Tibial nerve (tissue), 4 donors: ENCODE data around the gene SECISBP2. TPM values are rescaled to one million over a fixed set of nuclear protein-coding genes. Genes with fewer than 3 reads are reported as not detected.

ENCODE experiments used
- DNase-seq, 2 donors: peaks; one replicate each; pipeline ENCODE4 v3.0.0-alpha.2; 2019; ENCODE audit warnings: low spot score in 2 of 2
- H3K27ac ChIP-seq, 4 donors: fragments of 200-600 bp; sonication (generic) in 3 of 4; one replicate each; pipeline ENCODE4 v1.5.1; 2017 to 2019; ENCODE audit warnings: mild to moderate bottlenecking in 1 of 4
- H3K27me3 ChIP-seq, 2 donors: fragments of 200-600 bp; sonication (generic) in 1 of 2; one replicate each; pipeline versions ENCODE4 v1.5.1 to v1.6.0; 2017 to 2019
- H3K36me3 ChIP-seq, 3 donors: fragments of 200-600 bp; sonication (generic); one replicate each; pipeline ENCODE4 v1.5.1; 2018 to 2019
- H3K4me1 ChIP-seq, 4 donors: fragments of 200-600 bp; sonication (generic) in 3 of 4; one replicate each; pipeline ENCODE4 v1.5.1; 2017 to 2019
- H3K4me3 ChIP-seq, 4 donors: fragments of 200-600 bp; sonication (generic) in 3 of 4; one replicate each; pipeline ENCODE4 v1.5.1; 2017 to 2019; ENCODE audit warnings: mild to moderate bottlenecking in 1 of 4, moderate library complexity in 1 of 4
- H3K9me3 ChIP-seq, 4 donors: fragments of 200-600 bp; sonication (generic) in 3 of 4; one replicate each; pipeline ENCODE4 v1.5.1; 2017 to 2019
- EP300 ChIP-seq, 2 donors: sonication (generic); formaldehyde crosslinking; IDR thresholded peaks; one replicate each; pipeline ENCODE4 v1.6.1; 2017; ENCODE audit warnings: antibody characterized with exemption in 2 of 2, mild to moderate bottlenecking in 1 of 2
- POLR2A ChIP-seq, 2 donors: fragments of 450-650 bp; IDR thresholded peaks; one replicate each; pipeline ENCODE4 v1.6.1; 2017; ENCODE audit warnings: antibody characterized with exemption in 2 of 2, mild to moderate bottlenecking in 2 of 2, moderate library complexity in 2 of 2
- WGBS, 2 donors: methylation state at CpG; one replicate each; pipeline ENCODE4 v1.1.5; 2018; 5-methylcytosine and 5-hydroxymethylcytosine counted together
- total RNA-seq, 4 donors: library from RNA; depleted of rRNA; stranded (reverse); fragments of >200 nt; gene quantifications; one replicate each; pipeline ENCODE4 v1.1.0, GENCODE V29; 2016
- TF ChIP-seq, protein P1 (sequence below), 5 experiments: fragments of 200-600 bp in 3 of 5; fragments of 450-650 bp in 2 of 5; sonication (generic) in 3 of 5; IDR thresholded peaks; one replicate each; pipeline ENCODE4 v1.5.1; 2016 to 2019; ENCODE audit warnings: antibody characterized with exemption in 5 of 5, mild to moderate bottlenecking in 3 of 5, moderate library complexity in 2 of 5

Gene SECISBP2
- total RNA-seq, 4 donors from 2014 or later: 57.7 to 77.1 (median 64.8) TPM

DNA sequence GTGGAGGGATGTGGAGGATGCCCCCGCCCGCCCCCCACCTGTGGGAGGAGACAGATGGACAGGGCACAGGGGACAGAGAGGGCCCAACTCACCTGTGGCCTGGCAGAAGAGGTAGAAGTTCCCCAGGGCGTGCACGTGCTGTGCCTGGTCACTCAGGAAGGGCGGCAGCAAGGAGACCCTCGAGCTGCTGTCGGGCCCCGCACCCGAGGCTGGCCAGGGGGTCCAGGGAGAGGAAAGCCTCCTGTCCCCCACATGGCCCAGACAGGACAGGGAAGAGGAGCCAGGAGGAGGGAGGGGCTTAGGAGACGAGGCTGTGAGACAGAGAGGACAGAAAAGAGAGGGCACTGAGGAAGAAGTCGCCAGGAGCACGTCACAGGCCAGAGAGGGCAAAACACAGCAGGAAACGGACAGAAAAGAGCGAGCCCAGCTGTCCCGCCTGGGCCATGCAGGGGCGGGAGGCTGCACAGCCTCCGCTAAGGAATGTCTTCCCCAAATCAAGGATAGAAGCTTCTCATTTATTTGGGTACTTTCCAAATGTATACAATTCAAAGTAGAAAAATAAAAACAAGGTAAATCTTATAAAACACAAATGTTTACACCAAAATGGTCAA is 58.5 kb downstream of the SECISBP2 start:
- Histone ChIP-seq H3K27ac (no peak overlapping the region), H3K36me3 (peaks cover 0 to 69% (median 0%) of the 10 kb centered on the region in 3 donors), H3K4me1 (no peaks in the 10 kb centered on the region), H3K4me3 (no peak overlapping the region), H3K9me3 (no peaks in the 10 kb centered on the region), H3K27me3 (no peaks in the 10 kb centered on the region)
- no peak for DNase-seq
- WGBS, 2 donors: 88 to 90% methylated on average over 17 of the region's 17 CpGs
- TF ChIP-seq EP300 (IDR thresholded peaks at IDR 0.05): no peak
- no peak for TF ChIP-seq POLR2A (IDR thresholded peaks at IDR 0.05)
- TF ChIP-seq, protein P1, sequence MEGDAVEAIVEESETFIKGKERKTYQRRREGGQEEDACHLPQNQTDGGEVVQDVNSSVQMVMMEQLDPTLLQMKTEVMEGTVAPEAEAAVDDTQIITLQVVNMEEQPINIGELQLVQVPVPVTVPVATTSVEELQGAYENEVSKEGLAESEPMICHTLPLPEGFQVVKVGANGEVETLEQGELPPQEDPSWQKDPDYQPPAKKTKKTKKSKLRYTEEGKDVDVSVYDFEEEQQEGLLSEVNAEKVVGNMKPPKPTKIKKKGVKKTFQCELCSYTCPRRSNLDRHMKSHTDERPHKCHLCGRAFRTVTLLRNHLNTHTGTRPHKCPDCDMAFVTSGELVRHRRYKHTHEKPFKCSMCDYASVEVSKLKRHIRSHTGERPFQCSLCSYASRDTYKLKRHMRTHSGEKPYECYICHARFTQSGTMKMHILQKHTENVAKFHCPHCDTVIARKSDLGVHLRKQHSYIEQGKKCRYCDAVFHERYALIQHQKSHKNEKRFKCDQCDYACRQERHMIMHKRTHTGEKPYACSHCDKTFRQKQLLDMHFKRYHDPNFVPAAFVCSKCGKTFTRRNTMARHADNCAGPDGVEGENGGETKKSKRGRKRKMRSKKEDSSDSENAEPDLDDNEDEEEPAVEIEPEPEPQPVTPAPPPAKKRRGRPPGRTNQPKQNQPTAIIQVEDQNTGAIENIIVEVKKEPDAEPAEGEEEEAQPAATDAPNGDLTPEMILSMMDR (IDR thresholded peaks at IDR 0.05): no peak

DNA sequence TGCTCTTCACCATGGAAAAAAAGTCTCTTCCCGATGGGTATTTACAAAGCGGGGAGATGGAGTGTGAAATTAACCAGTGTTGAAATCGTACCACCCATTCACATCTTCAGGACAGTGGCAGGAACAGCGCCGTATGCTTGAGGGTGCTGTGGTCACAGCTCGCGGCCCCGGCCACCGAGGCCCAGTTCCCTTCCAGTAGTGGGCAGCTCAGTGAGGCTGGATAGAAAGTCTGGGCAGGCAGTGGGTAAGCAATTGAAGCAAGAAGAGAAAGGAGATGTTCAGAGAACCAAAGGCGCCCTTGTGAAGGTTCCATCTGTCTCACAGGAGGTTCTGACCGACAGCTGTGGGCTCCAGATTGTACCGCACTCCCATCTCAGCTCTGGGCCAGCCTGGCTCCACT is 59.1 kb downstream of the SECISBP2 start:
- 88 to 90% methylated on average over 12 of the region's 12 CpGs for WGBS, 2 donors
- Histone ChIP-seq H3K4me1 (no peaks in the 10 kb centered on the region), H3K4me3 (no peak overlapping the region), H3K27ac (no peak overlapping the region), H3K9me3 (no peaks in the 10 kb centered on the region), H3K27me3 (no peaks in the 10 kb centered on the region), H3K36me3 (peaks cover 0 to 74% (median 0%) of the 10 kb centered on the region in 3 donors)
- TF ChIP-seq, protein P1 (IDR thresholded peaks at IDR 0.05): no peak
- TF ChIP-seq POLR2A (IDR thresholded peaks at IDR 0.05) (no peak), EP300 (IDR thresholded peaks at IDR 0.05) (no peak)
- DNase-seq: no peak

DNA sequence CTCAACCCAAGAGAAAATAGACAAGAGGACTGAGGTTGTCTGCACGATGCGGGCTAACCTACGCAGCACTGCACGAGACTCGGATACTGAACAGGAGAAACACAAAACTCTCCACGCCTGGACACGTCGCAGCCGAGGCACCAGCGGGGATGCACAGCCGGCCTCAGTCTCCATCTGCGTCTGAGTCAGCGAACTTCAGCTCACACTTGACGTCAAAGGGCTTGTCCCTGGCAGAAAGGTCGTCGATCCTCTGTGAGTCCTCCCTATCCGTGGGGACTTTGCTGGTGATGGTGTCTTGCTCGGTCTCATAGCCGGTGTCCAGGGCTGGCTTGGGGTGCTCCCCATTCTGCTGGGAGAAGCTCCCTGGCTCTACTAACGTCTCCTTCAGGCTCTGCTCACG is 60.2 kb downstream of the SECISBP2 start:
- WGBS, 2 donors: 85% methylated on average over 17 to 21 of the region's 21 CpGs
- no peaks in the 10 kb centered on the region for H3K27me3 ChIP-seq
- no peak for DNase-seq
- TF ChIP-seq POLR2A (IDR thresholded peaks at IDR 0.05): no peak
- TF ChIP-seq, protein P1 (IDR thresholded peaks at IDR 0.05): no peak
- no peak for TF ChIP-seq EP300 (IDR thresholded peaks at IDR 0.05)
- no peaks in the 10 kb centered on the region for H3K9me3 ChIP-seq
- H3K27ac ChIP-seq: no peak overlapping the region
- peaks cover 0 to 86% (median 0%) of the 10 kb centered on the region in 3 donors for H3K36me3 ChIP-seq
- no peaks in the 10 kb centered on the region for H3K4me1 ChIP-seq
- H3K4me3 ChIP-seq: no peak overlapping the region

DNA sequence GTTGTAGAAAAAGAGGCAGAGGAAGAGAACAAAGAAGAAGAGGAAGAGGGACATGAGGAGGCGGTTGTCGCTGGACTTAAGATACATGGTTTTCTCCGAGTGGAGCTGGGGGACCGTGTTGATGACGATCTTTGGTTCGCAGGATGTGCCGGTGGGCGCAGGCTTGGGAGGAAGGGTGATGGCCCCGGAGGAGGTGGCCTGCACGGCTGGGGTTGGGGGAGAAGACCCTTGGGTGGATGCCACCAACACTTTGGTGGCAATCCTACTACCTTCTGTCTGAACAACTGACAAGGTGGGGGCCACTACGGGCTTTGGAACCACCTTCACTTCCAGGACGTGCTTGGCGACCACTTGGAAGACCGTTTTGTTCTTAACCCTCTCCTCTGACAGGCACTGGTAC is 60.7 kb downstream of the SECISBP2 start:
- H3K4me3 ChIP-seq: no peak overlapping the region
- H3K27me3 ChIP-seq: no peaks in the 10 kb centered on the region
- WGBS, 2 donors: 89 to 91% methylated on average over 14 of the region's 14 CpGs
- H3K4me1 ChIP-seq: no peaks in the 10 kb centered on the region
- H3K9me3 ChIP-seq: no peaks in the 10 kb centered on the region
- TF ChIP-seq POLR2A (IDR thresholded peaks at IDR 0.05) (no peak), EP300 (IDR thresholded peaks at IDR 0.05) (no peak)
- TF ChIP-seq, protein P1 (IDR thresholded peaks at IDR 0.05): no peak
- peaks cover 0 to 89% (median 0%) of the 10 kb centered on the region in 3 donors for H3K36me3 ChIP-seq
- no peak overlapping the region for H3K27ac ChIP-seq
- DNase-seq: no peak

DNA sequence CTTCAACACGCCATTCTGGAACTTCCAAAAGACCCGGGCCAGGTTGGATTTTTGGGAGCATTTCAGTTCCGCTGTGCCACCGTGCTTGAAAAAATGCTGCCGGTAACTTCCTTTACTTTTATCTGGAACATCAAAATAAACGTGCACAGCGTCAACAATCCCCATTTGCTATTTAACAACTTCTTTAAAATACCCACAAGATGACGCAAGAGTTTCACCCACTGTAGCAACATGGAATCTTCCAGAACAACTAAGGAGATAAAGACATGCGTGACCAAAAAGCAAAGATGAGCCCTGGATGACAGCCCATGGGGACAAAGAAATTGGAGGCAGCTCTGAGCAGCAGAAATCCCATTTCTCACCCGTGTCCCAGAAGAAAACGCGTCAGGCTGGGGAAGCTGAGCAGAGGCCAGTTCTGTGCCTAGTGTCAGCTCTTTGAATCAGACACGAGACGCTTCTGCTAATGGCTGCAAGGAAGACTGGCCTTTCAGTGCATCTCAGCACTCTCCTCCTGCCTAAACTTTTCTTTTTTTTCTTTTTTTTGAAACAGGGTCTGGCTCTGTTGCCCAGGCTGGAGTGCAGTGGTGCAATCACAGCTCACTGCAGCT is 61.3 kb downstream of the SECISBP2 start:
- H3K9me3 ChIP-seq: no peaks in the 10 kb centered on the region
- H3K36me3 ChIP-seq: peaks cover 0 to 89% (median 0%) of the 10 kb centered on the region in 3 donors
- TF ChIP-seq, protein P1 (IDR thresholded peaks at IDR 0.05): no peak
- TF ChIP-seq POLR2A (IDR thresholded peaks at IDR 0.05): no peak
- TF ChIP-seq EP300 (IDR thresholded peaks at IDR 0.05): peak in 1 of 2 donors; percentile 19
- H3K4me3 ChIP-seq: no peak overlapping the region
- no peaks in the 10 kb centered on the region for H3K4me1 ChIP-seq
- H3K27me3 ChIP-seq: no peaks in the 10 kb centered on the region
- no peak overlapping the region for H3K27ac ChIP-seq
- no peak for DNase-seq
- WGBS, 2 donors: 80 to 90% methylated on average over 14 of the region's 14 CpGs
